Vagina (tissue), 2 donors: ENCODE data around the gene SEC11A.

Experiments used
- POLR2A ChIP-seq, 2 donors: fragments of 450-650 bp; IDR thresholded peaks; one replicate each; pipeline ENCODE4 v1.6.1; 2017; ENCODE audit warnings: antibody characterized with exemption in 2 of 2, mild to moderate bottlenecking in 2 of 2, moderate library complexity in 2 of 2
- TF ChIP-seq, protein P1 (sequence below), 3 experiments: fragments of 450-650 bp in 2 of 3; fragments of 200-600 bp in 1 of 3; sonication (generic) in 1 of 3; IDR thresholded peaks; one replicate each; pipeline ENCODE4 v1.5.1; 2017 to 2019; ENCODE audit warnings: antibody characterized with exemption in 3 of 3, mild to moderate bottlenecking in 2 of 3, moderate library complexity in 2 of 3

DNA sequence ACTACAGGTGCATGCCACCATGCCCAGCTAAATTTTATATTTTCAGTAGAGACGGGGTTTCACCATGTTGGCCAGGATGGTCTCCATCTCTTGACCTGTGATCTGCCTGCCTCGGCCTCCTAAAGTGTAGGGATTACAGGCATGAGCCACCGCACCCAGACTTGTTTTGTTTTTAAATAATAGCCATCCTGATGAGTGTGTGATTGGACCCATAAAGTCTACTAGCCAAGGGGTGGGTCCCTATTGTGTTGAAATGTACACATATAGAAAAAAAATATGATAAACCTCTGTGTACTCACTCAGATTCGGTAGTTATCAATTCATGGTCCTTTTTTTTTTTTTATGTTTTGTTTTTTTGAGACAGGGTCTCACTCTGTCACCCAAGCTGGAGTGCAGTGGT, 49.7 kb upstream of the SEC11A start:
- TF ChIP-seq, protein P1, sequence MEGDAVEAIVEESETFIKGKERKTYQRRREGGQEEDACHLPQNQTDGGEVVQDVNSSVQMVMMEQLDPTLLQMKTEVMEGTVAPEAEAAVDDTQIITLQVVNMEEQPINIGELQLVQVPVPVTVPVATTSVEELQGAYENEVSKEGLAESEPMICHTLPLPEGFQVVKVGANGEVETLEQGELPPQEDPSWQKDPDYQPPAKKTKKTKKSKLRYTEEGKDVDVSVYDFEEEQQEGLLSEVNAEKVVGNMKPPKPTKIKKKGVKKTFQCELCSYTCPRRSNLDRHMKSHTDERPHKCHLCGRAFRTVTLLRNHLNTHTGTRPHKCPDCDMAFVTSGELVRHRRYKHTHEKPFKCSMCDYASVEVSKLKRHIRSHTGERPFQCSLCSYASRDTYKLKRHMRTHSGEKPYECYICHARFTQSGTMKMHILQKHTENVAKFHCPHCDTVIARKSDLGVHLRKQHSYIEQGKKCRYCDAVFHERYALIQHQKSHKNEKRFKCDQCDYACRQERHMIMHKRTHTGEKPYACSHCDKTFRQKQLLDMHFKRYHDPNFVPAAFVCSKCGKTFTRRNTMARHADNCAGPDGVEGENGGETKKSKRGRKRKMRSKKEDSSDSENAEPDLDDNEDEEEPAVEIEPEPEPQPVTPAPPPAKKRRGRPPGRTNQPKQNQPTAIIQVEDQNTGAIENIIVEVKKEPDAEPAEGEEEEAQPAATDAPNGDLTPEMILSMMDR (IDR thresholded peaks at IDR 0.05) = no peak
- TF ChIP-seq POLR2A (IDR thresholded peaks at IDR 0.05) = no peak
